KMS-11 (cell line): ENCODE data around the gene ARFIP2.
A peak's percentile ranks its signal among the peaks of the same experiment; 100 is the strongest.

ENCODE experiments used
- H2AFZ ChIP-seq: fragments of 200-600 bp; sonication (generic); 2 replicates; pipeline ENCODE4 v1.6.1; 2016; ENCODE audit warnings: antibody characterized with exemption, mixed run types, low read depth
- H3K27ac ChIP-seq: fragments of 200-600 bp; sonication (generic); 2 replicates; pipeline ENCODE4 v1.6.1; 2016; ENCODE audit warnings: mild to moderate bottlenecking, mixed run types
- H3K27me3 ChIP-seq: fragments of 200-600 bp; sonication (generic); 2 replicates; pipeline ENCODE4 v1.6.1; 2017; ENCODE audit warnings: mild to moderate bottlenecking, low read depth, mixed run types, moderate library complexity; ENCODE audit not compliant: insufficient read depth
- H3K36me3 ChIP-seq: fragments of 200-600 bp; sonication (generic); 2 replicates; pipeline ENCODE4 v1.6.1; 2017; ENCODE audit warnings: mild to moderate bottlenecking, mixed run types; ENCODE audit not compliant: insufficient read depth
- H3K4me1 ChIP-seq: fragments of 200-600 bp; sonication (generic); 2 replicates; pipeline ENCODE4 v1.6.1; 2016; ENCODE audit warnings: mild to moderate bottlenecking, low read depth, mixed run types; ENCODE audit not compliant: poor library complexity, severe bottlenecking
- H3K4me2 ChIP-seq: fragments of 200-600 bp; sonication (generic); 2 replicates; pipeline ENCODE4 v1.7.0; 2016; ENCODE audit warnings: mild to moderate bottlenecking, mixed run types
- H3K4me3 ChIP-seq: fragments of 200-600 bp; sonication (generic); IDR thresholded peaks from 2 replicates; pipeline ENCODE4 v1.6.1; 2017; ENCODE audit warnings: low read depth, low read length, mixed read lengths; ENCODE audit not compliant: insufficient read depth
- H3K79me2 ChIP-seq: fragments of 200-600 bp; sonication (generic); 2 replicates; pipeline ENCODE4 v1.6.1; 2016; ENCODE audit warnings: low read depth, mixed run types; ENCODE audit not compliant: insufficient read depth
- H3K9ac ChIP-seq: fragments of 200-600 bp; sonication (generic); 2 replicates; pipeline ENCODE4 v1.6.1; 2016; ENCODE audit warnings: mild to moderate bottlenecking, mixed run types
- H4K20me1 ChIP-seq: fragments of 200-600 bp; sonication (generic); 2 replicates; pipeline ENCODE4 v1.6.1; 2016; ENCODE audit warnings: mild to moderate bottlenecking, mixed run types; ENCODE audit not compliant: insufficient read depth
- CTCF ChIP-seq: fragments of 200-600 bp; sonication (generic); conservative IDR thresholded peaks from 2 replicates; pipeline ENCODE4 v1.6.1; 2017; ENCODE audit warnings: low read depth, mild to moderate bottlenecking, antibody characterized with exemption, low read length, moderate library complexity, mixed read lengths

ARFIP2 gene

GRCh38 chr11:6481012-6481923, at the start of gene ARFIP2, which contains the start of gene TIMM10B:
TSS of gene ARFIP2 (minus strand) at chr11:6481331. CDS start at chr11:6480421, 910 bp downstream.
TSS of gene TIMM10B (plus strand) at chr11:6481501. CDS start at chr11:6481517, 16 bp downstream.
- Histone ChIP-seq H3K9ac (peak within 1 kb of the TSS; percentile 87), H3K4me1 (peaks cover 20% of the 10 kb centered on the region), H3K4me3 (peak within 1 kb of the TSS; percentile 40), H2AFZ (peak within 1 kb of the TSS; percentile 55), H3K4me2 (peak within 1 kb of the TSS; percentile 95), H3K36me3 (0 out of 2 replicates have a peak, but pooled peaks cover 5% of the 10 kb centered on the region), H3K27ac (peak within 1 kb of the TSS; percentile 69), H3K79me2 (peaks cover 33% of the 10 kb centered on the region), H3K27me3 (no peaks in the 10 kb centered on the region), H4K20me1 (no peaks in the 10 kb centered on the region)
- no peak for TF ChIP-seq CTCF

GRCh38 chr11:6530848-6531247, 49.7 kb upstream of the ARFIP2 start:
- Histone ChIP-seq H4K20me1 (no peaks in the 10 kb centered on the region), H3K4me2 (no peak overlapping the region)
- no peak for TF ChIP-seq CTCF

GRCh38 chr11:6529266-6529665, 48.1 kb upstream of the ARFIP2 start:
- peaks cover 15% of the 10 kb centered on the region for H3K4me1 ChIP-seq
- H3K79me2 ChIP-seq: no peaks in the 10 kb centered on the region
- H3K27ac ChIP-seq: no peak overlapping the region
- TF ChIP-seq CTCF: no peak
- no peaks in the 10 kb centered on the region for H4K20me1 ChIP-seq
- H2AFZ ChIP-seq: no peak overlapping the region
- H3K27me3 ChIP-seq: peaks cover 36% of the 10 kb centered on the region; the same call in 1 of the 2 replicates
- no peaks in the 10 kb centered on the region for H3K36me3 ChIP-seq
- no peak overlapping the region for H3K9ac ChIP-seq
- no peak overlapping the region for H3K4me2 ChIP-seq
- H3K4me3 ChIP-seq: no peak overlapping the region

More at GRCh38 chr11:6530848-6531247, 49.7 kb upstream of the ARFIP2 start:
- H3K27me3 ChIP-seq: peaks cover 21% of the 10 kb centered on the region; the same call in 1 of the 2 replicates
- H3K4me1 ChIP-seq: peaks cover 13% of the 10 kb centered on the region
- no peak overlapping the region for H3K4me3 ChIP-seq
- H3K36me3 ChIP-seq: no peaks in the 10 kb centered on the region
- H3K79me2 ChIP-seq: no peaks in the 10 kb centered on the region
- no peak overlapping the region for H3K27ac ChIP-seq
- no peak overlapping the region for H2AFZ ChIP-seq
- H3K9ac ChIP-seq: no peak overlapping the region

GRCh38 chr11:6526411-6527135, 45.4 kb upstream of the ARFIP2 start:
- Histone ChIP-seq H4K20me1 (no peaks in the 10 kb centered on the region), H3K4me1 (peaks cover 15% of the 10 kb centered on the region), H2AFZ (no peak overlapping the region), H3K4me2 (peak overlapping the region; percentile 40; the same call in 1 of the 2 replicates), H3K9ac (no peak overlapping the region), H3K36me3 (no peaks in the 10 kb centered on the region), H3K4me3 (no peak overlapping the region), H3K27me3 (peaks cover 40% of the 10 kb centered on the region; the same call in 1 of the 2 replicates), H3K27ac (no peak overlapping the region), H3K79me2 (no peaks in the 10 kb centered on the region)
- no peak for TF ChIP-seq CTCF
